HEK293 (cell line): ENCODE measurements around the gene DCDC2B.

Experiments
- CTCF ChIA-PET: fragments of 350-600 bp; formaldehyde crosslinking; extraction: SDS; loops from one replicate; lab custom pipeline; 2021; ENCODE audit warnings: antibody characterized with exemption; lab: Yijun Ruan, JAX
- POLR2A ChIA-PET: fragments of 300-600 bp; formaldehyde crosslinking; extraction: SDS; loops from one replicate; lab custom pipeline; 2020; ENCODE audit warnings: antibody characterized with exemption, inconsistent platforms; lab: Yijun Ruan, JAX
- H3K27ac ChIP-seq: fragments of 200-500 bp; sonication (Bioruptor generic); 2 replicates; pipeline ENCODE4 v1.5.1; 2014; ENCODE audit warnings: low read depth, low read length, control low read depth, inconsistent platforms; ENCODE audit errors: extremely low read depth
- H3K36me3 ChIP-seq, 2 experiments: fragments of 200-500 bp in 1 of 2; sonication (Bioruptor generic) in 1 of 2; 1 replicate in 1 of 2; 2 replicates in 1 of 2; pipeline ENCODE4 v1.5.1; 2014 to 2017; ENCODE audit warnings: inconsistent platforms in 2 of 2, low read length in 2 of 2; ENCODE audit not compliant: control insufficient read depth in 2 of 2, insufficient read depth in 1 of 2
- H3K4me1 ChIP-seq: fragments of 200-500 bp; sonication (Bioruptor generic); 2 replicates; pipeline ENCODE4 v1.5.1; 2014; ENCODE audit warnings: mild to moderate bottlenecking, low read length, inconsistent platforms; ENCODE audit not compliant: control insufficient read depth, insufficient read depth
- H3K4me3 ChIP-seq: 2 replicates; pipeline ENCODE4 v1.5.1; 2011; ENCODE audit warnings: low read depth, mild to moderate bottlenecking, control low read depth, low read length, moderate library complexity
- H3K9me3 ChIP-seq: fragments of 200-500 bp; sonication (Bioruptor generic); 2 replicates; pipeline ENCODE4 v1.5.1; 2014; ENCODE audit warnings: low read depth, low read length, inconsistent platforms; ENCODE audit not compliant: control insufficient read depth, insufficient read depth
- HOXA7 ChIP-seq: sonication (generic); formaldehyde crosslinking; IDR thresholded peaks from 2 replicates; pipeline ENCODE4 v1.8.1; 2022; ENCODE audit warnings: missing genetic modification reagents, borderline replicate concordance
- KLF8 ChIP-seq: fragments of 450-650 bp; formaldehyde crosslinking; IDR thresholded peaks from 2 replicates; pipeline ENCODE4 v1.5.1; 2016; ENCODE audit warnings: missing biosample characterization, missing genetic modification characterization
- KLF9 ChIP-seq: fragments of 450-650 bp; formaldehyde crosslinking; IDR thresholded peaks from 2 replicates; pipeline ENCODE4 v1.5.1; 2016; ENCODE audit warnings: missing biosample characterization, missing genetic modification characterization, low read depth
- OSR2 ChIP-seq: fragments of 450-650 bp; formaldehyde crosslinking; IDR thresholded peaks from 2 replicates; pipeline ENCODE4 v1.5.1; 2016; ENCODE audit warnings: missing biosample characterization, missing genetic modification characterization
- PATZ1 ChIP-seq: fragments of 450-650 bp; formaldehyde crosslinking; IDR thresholded peaks from 2 replicates; pipeline ENCODE4 v1.5.1; 2016; ENCODE audit warnings: missing biosample characterization, missing genetic modification characterization
- PRDM10 ChIP-seq: fragments of 450-650 bp; formaldehyde crosslinking; IDR thresholded peaks from 2 replicates; pipeline ENCODE4 v1.5.1; 2016; ENCODE audit warnings: missing biosample characterization, missing genetic modification characterization
- SP2 ChIP-seq: fragments of 450-650 bp; formaldehyde crosslinking; IDR thresholded peaks from 2 replicates; pipeline ENCODE4 v1.5.1; 2016; ENCODE audit warnings: missing biosample characterization, missing genetic modification characterization
- SP3 ChIP-seq: fragments of 450-650 bp; formaldehyde crosslinking; IDR thresholded peaks from 2 replicates; pipeline ENCODE4 v1.5.1; 2016; ENCODE audit warnings: missing biosample characterization, missing genetic modification characterization
- ZBTB11 ChIP-seq: fragments of 450-650 bp; formaldehyde crosslinking; conservative IDR thresholded peaks from 2 replicates; pipeline ENCODE4 v1.5.1; 2016; ENCODE audit warnings: low read depth, missing biosample characterization, missing genetic modification characterization
- ZBTB20 ChIP-seq: fragments of 450-650 bp; formaldehyde crosslinking; IDR thresholded peaks from 2 replicates; pipeline ENCODE4 v1.5.1; 2016; ENCODE audit warnings: missing biosample characterization, missing genetic modification characterization
- ZIC2 ChIP-seq: fragments of 450-650 bp; formaldehyde crosslinking; IDR thresholded peaks from 2 replicates; pipeline ENCODE4 v1.5.1; 2016; ENCODE audit warnings: missing biosample characterization, missing genetic modification characterization
- ZNF169 ChIP-seq: fragments of 450-650 bp; formaldehyde crosslinking; IDR thresholded peaks from 2 replicates; pipeline ENCODE4 v1.5.1; 2016; ENCODE audit warnings: missing biosample characterization, missing genetic modification characterization
- ZNF18 ChIP-seq: fragments of 450-650 bp; formaldehyde crosslinking; IDR thresholded peaks from 2 replicates; pipeline ENCODE4 v1.5.1; 2016; ENCODE audit warnings: missing biosample characterization, missing genetic modification characterization
- ZNF335 ChIP-seq: fragments of 450-650 bp; formaldehyde crosslinking; conservative IDR thresholded peaks from 2 replicates; pipeline ENCODE4 v1.5.1; 2016; ENCODE audit warnings: missing biosample characterization, missing genetic modification characterization
- ZNF423 ChIP-seq: fragments of 450-650 bp; formaldehyde crosslinking; IDR thresholded peaks from 2 replicates; pipeline ENCODE4 v1.5.1; 2016; ENCODE audit warnings: missing biosample characterization, missing genetic modification characterization
- ZNF449 ChIP-seq: fragments of 450-650 bp; formaldehyde crosslinking; IDR thresholded peaks from 2 replicates; pipeline ENCODE4 v1.5.1; 2017; ENCODE audit warnings: missing biosample characterization, mild to moderate bottlenecking, missing genetic modification characterization, moderate library complexity
- ZNF654 ChIP-seq: fragments of 450-650 bp; formaldehyde crosslinking; IDR thresholded peaks from 2 replicates; pipeline ENCODE4 v1.5.1; 2016; ENCODE audit warnings: low read depth, missing biosample characterization, missing genetic modification characterization
- ZSCAN30 ChIP-seq: fragments of 450-650 bp; IDR thresholded peaks from 2 replicates; pipeline ENCODE4 v1.5.1; 2018; ENCODE audit warnings: missing biosample characterization, mild to moderate bottlenecking, missing genetic modification characterization, moderate library complexity
- ZSCAN5A ChIP-seq: fragments of 450-650 bp; formaldehyde crosslinking; IDR thresholded peaks from 2 replicates; pipeline ENCODE4 v1.5.1; 2016; ENCODE audit warnings: missing biosample characterization, missing genetic modification characterization

Gene DCDC2B

GRCh38 chr1:32201011-32201855, 7.7 kb upstream of the DCDC2B start:
- Histone ChIP-seq H3K4me1 (no peaks in the 10 kb centered on the region; the same call in 1 of the 2 replicates), H3K9me3 (no peaks in the 10 kb centered on the region), H3K27ac (no peak overlapping the region), H3K36me3 (peaks cover 0 to 47% of the 10 kb centered on the region in 2 experiments; a peak in 1 of 3 replicates), H3K4me3 (peak overlapping the region; percentile 49)
- CTCF ChIA-PET, result interaction anchor here (0.5 to 1.2 kb wide), 4 partner anchors 19 to 127 kb away, joined by 3 to 4 read pairs (median 3); partner anchors contain the start of gene TXLNA
- POLR2A ChIA-PET, result interaction anchor here (0.6 to 3.5 kb wide), 9 partner anchors 8 to 209 kb away, joined by 3 to 16 read pairs (median 5); partner anchors contain the start of genes DCDC2B, KPNA6 and MARCKSL1
- TF ChIP-seq ZBTB11, result peak; percentile 25; the same call in 1 of the 2 replicates
- peak; percentile 63 for TF ChIP-seq KLF9 (tag by site-specific recombination)
- no peak for TF ChIP-seq HOXA7 (CRISPR knock-in tag)
- TF ChIP-seq ZNF169 (tag by site-specific recombination), result no peak
- peak; percentile 79 for TF ChIP-seq SP2 (tag by site-specific recombination)
- peak; percentile 99 for TF ChIP-seq ZNF449 (tag by site-specific recombination)
- TF ChIP-seq PATZ1 (tag by site-specific recombination), result peak; percentile 6; the same call in 1 of the 2 replicates
- TF ChIP-seq ZSCAN5A (tag by site-specific recombination), result no peak
- 0 out of 2 replicates have a peak, but pooled peaks have one; percentile 10 for TF ChIP-seq KLF8 (tag by site-specific recombination)
- TF ChIP-seq ZNF423, result 0 out of 2 replicates have a peak, but pooled peaks have one; percentile 17
- TF ChIP-seq PRDM10 (tag by site-specific recombination), result peak; percentile 91
- TF ChIP-seq ZBTB20 (tag by site-specific recombination), result 0 out of 2 replicates have a peak, but pooled peaks have one; percentile 32
- TF ChIP-seq OSR2 (tag by site-specific recombination), result peak; percentile 89
- peak; percentile 45; the same call in 1 of the 2 replicates for TF ChIP-seq ZIC2 (tag by site-specific recombination)
- TF ChIP-seq ZNF335 (tag by site-specific recombination), result peak; percentile 74
- TF ChIP-seq ZNF654 (tag by site-specific recombination), result no peak
- TF ChIP-seq ZSCAN30 (tag by site-specific recombination), result peak; percentile 57; the same call in 1 of the 2 replicates
- peak; percentile 51; the same call in 1 of the 2 replicates for TF ChIP-seq SP3 (tag by site-specific recombination)
- no peak for TF ChIP-seq ZNF18 (tag by site-specific recombination)
